Measurements from ENCODE around the gene RNF144B. TPM values are rescaled to one million over a fixed set of nuclear protein-coding genes. Genes with fewer than 3 reads are reported as not detected.

RNF144B gene
- total and polyA plus RNA-seq, 2 of the 13 experiments (the other 11 are each of a cell fraction or from before 2014, with no cell fraction given) = 1.8 to 4.3 TPM

DNA sequence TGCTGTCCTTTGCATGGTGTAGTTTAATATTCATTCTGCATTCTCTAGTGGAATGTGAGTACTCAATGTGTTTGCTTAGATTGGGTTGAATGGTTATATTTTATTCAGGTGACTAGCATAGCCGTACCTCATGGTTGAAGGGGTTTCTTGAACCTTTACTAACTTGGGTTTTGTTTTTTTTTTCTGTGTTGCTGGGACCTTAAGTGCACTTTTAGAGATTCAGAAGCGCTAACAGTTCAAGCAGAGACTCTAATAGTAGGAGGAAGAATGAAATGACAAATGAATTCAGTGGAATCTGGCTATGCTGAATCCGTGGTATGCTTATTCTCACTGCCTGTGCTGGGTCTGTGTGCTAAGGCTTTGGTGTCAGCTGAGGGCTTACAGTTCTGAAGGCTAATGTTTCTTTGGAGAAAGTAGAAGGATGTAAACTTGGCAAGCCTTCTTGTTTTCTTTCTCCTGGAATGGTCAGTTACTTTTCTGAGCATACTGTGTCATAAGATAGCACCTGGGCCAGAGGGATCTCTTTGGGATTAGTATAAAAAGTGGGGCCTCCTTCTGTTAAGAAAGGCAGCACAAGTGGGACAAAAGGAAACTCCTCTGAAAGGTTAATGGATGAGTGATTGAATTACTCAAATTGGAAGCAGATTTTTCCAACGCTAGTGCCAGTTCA, 28.7 kb downstream of the RNF144B start:
- 93% methylated on average over 4 of the region's 4 CpGs for WGBS (ENCODE audit: low lambda C conversion rate)
- ATAC-seq = no peak
- no peak for TF ChIP-seq FOSL2 (CRISPR knock-in tag; IDR thresholded peaks at IDR 0.05)
- TF ChIP-seq ZSCAN22 (CRISPR knock-in tag; IDR thresholded peaks at IDR 0.05) = no peak
- no TSS peak for BruUV-seq (replicated peaks)
- H3K36me3 ChIP-seq (replicated peaks in 1 of 2; ENCODE audit: control insufficient read depth in 1 of 2, insufficient read depth in 2 of 2, low read length in 2 of 2) = no peaks in the 10 kb centered on the region; a peak in 2 of 5 replicates
- no peaks in the 10 kb centered on the region for H3K79me2 ChIP-seq (ENCODE audit: insufficient read depth, low read length)
- peaks cover 10% of the 10 kb centered on the region for H3K4me1 ChIP-seq (ENCODE audit: insufficient read depth, low read length)
- no peaks in the 10 kb centered on the region for H3K27me3 ChIP-seq (ENCODE audit: control insufficient read depth in 1 of 2, insufficient read depth in 2 of 2, low read length in 2 of 2)
- no peak overlapping the region for H3K27ac ChIP-seq (ENCODE audit: extremely low read length, insufficient read depth, low read length)
- no peak for DNase-seq (ENCODE audit: low spot score)
- intact Hi-C loops (cut with micrococcal nuclease; ENCODE audit: unreplicated experiment) = no loop called here
- H3K9me3 ChIP-seq (ENCODE audit: low read length) = no peaks in the 10 kb centered on the region
- H3K4me2 ChIP-seq (ENCODE audit: low read depth, low read length) = no peak overlapping the region
- no peak for FAIRE-seq
- in situ Hi-C loops (cut with HindIII; ENCODE audit: extremely low pct_ligation_motif_present, low pct_unique_long_range_greater_than_20kb) = no loop called here
- POLR2A ChIA-PET = no interaction called here
- H3K4me3 ChIP-seq (replicated peaks in 1 of 3; ENCODE audit: insufficient read depth in 1 of 3, low read depth in 2 of 3, low read length in 3 of 3) = no peak overlapping the region
- H2AFZ ChIP-seq (ENCODE audit: low read length) = no peak overlapping the region
- CTCF ChIA-PET (ENCODE audit: low intra/inter-chr PET ratio, low total read pairs) = no interaction called here
- no peaks in the 10 kb centered on the region for H4K20me1 ChIP-seq (ENCODE audit: insufficient read depth, low read length)
- no peak overlapping the region for H3K9ac ChIP-seq (ENCODE audit: insufficient read depth, low read depth, low read length)

DNA sequence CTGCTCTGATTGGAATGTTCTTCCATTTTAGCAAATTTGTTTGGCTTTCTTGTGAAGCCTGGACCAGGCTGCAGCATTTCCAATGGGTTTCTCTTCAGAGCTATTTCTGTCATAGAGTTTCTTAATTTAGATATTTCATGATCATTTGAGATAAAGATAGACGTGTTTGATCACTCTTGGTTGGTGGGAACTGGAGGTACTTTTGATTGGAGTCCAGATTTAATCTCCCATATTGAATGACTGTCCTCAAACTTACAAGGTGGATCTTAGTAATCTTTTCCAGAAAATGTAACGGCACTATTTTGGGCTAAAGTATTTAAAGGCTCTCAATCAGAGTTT, 29.2 kb downstream of the RNF144B start:
- no peak overlapping the region for H3K4me3 ChIP-seq (replicated peaks in 1 of 3; ENCODE audit: insufficient read depth in 1 of 3, low read depth in 2 of 3, low read length in 3 of 3)
- ChIA-PET POLR2A (no interaction called here), CTCF (ENCODE audit: low intra/inter-chr PET ratio, low total read pairs) (no interaction called here)
- H3K9me3 ChIP-seq (ENCODE audit: low read length) = no peaks in the 10 kb centered on the region
- DNase-seq (ENCODE audit: low spot score) (no peak), FAIRE-seq (no peak), ATAC-seq (no peak)
- no peaks in the 10 kb centered on the region; a peak in 2 of 5 replicates for H3K36me3 ChIP-seq (replicated peaks in 1 of 2; ENCODE audit: control insufficient read depth in 1 of 2, insufficient read depth in 2 of 2, low read length in 2 of 2)
- peaks cover 10% of the 10 kb centered on the region for H3K4me1 ChIP-seq (ENCODE audit: insufficient read depth, low read length)
- no peak overlapping the region for H3K9ac ChIP-seq (ENCODE audit: insufficient read depth, low read depth, low read length)
- no peak overlapping the region for H2AFZ ChIP-seq (ENCODE audit: low read length)
- intact Hi-C loops (cut with micrococcal nuclease; ENCODE audit: unreplicated experiment) = no loop called here
- in situ Hi-C loops (cut with HindIII; ENCODE audit: extremely low pct_ligation_motif_present, low pct_unique_long_range_greater_than_20kb) = no loop called here
- H3K79me2 ChIP-seq (ENCODE audit: insufficient read depth, low read length) = no peaks in the 10 kb centered on the region
- TF ChIP-seq SNRNP70 (IDR thresholded peaks at IDR 0.05; ENCODE audit: low read depth, low read length) = no peak
- TF ChIP-seq FOXO1 (CRISPR knock-in tag; IDR thresholded peaks at IDR 0.05) = no peak
- no peaks in the 10 kb centered on the region for H4K20me1 ChIP-seq (ENCODE audit: insufficient read depth, low read length)
- WGBS (ENCODE audit: low lambda C conversion rate) = 97% methylated on average over 2 of the region's 2 CpGs
- no TSS peak for BruUV-seq (replicated peaks)
- no peak overlapping the region for H3K27ac ChIP-seq (ENCODE audit: extremely low read length, insufficient read depth, low read length)
- no peak overlapping the region for H3K4me2 ChIP-seq (ENCODE audit: low read depth, low read length)
- no peaks in the 10 kb centered on the region for H3K27me3 ChIP-seq (ENCODE audit: control insufficient read depth in 1 of 2, insufficient read depth in 2 of 2, low read length in 2 of 2)
